Left ventricle myocardium inferior (tissue), 1 donor: ENCODE data around the gene RAPGEF4. TPM values are rescaled to one million over a fixed set of nuclear protein-coding genes. Genes with fewer than 3 reads are reported as not detected.

ENCODE experiments used
- DNase-seq: peaks from one replicate; pipeline ENCODE4 v3.0.0-alpha.2; 2020
- H3K27ac ChIP-seq: fragments of 200-600 bp; replicated peaks from 2 replicates; pipeline ENCODE4 v1.8.0; 2021
- H3K27me3 ChIP-seq: fragments of 200-600 bp; 2 replicates; pipeline ENCODE4 v1.8.0; 2021; ENCODE audit warnings: low read depth
- H3K36me3 ChIP-seq: fragments of 200-600 bp; 2 replicates; pipeline ENCODE4 v1.8.0; 2021
- H3K4me1 ChIP-seq: fragments of 200-600 bp; 2 replicates; pipeline ENCODE4 v1.8.0; 2021
- H3K4me3 ChIP-seq: fragments of 200-600 bp; 2 replicates; pipeline ENCODE4 v1.8.0; 2021; ENCODE audit warnings: mild to moderate bottlenecking, moderate library complexity
- H3K9me3 ChIP-seq: fragments of 200-600 bp; replicated peaks from 2 replicates; pipeline ENCODE4 v1.8.0; 2021
- intact Hi-C: fragments of 100-400 bp; cut with micrococcal nuclease; formaldehyde crosslinking; loops from one replicate; pipeline ENCODE4 v1.11.0; 2022
- total RNA-seq: library from RNA; stranded (reverse); fragmentation: NEBNext Ultra II Directional; extraction: Animal tissue kit (Norgen Biotek cat#: 25700); gene quantifications from one replicate; pipeline ENCODE4 v1.2.1, GENCODE V29; 2021
- TF ChIP-seq, protein P1 (sequence below): fragments of 200-600 bp; IDR thresholded peaks from 2 replicates; pipeline ENCODE4 v1.8.0; 2021; ENCODE audit warnings: antibody characterized with exemption, mild to moderate bottlenecking, borderline replicate concordance
- donor health status: DM: no; HTN: yes; CAD: no; lungs with severe emphysema.

The RAPGEF4 gene
- total RNA-seq, 1 donor from 2014 or later: 3.7 TPM

DNA sequence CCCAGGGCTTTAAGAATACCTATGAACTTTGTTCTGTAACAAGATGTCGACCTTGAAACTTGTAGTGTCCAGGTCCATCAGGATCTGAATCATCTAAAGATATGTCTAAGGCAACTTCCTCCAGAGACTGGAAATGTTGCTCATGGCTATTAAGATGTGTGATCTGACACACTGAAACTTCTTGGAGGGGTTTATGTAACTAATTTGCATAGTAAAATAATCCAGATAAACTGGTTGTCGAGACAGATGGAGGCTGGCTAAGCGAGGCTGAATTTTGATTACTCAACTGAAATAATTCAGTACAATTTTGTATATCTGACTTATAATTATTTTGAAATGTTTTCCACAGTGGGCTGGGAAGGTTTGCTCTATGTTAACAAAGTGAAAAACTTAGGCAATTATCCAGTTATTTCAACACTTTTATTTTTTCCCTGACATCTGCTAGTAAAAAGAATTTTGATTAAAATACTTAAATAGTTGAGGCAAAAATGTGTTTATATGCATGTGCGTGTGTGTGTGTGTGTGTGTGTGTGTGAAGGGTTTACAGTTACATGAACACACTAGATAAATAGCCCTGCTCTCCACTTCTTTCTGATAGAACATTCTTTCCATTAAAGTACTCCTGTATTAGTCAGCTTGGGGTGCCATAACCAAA lies 328.6 kb downstream of the RAPGEF4 start:
- H3K9me3 ChIP-seq: no peaks in the 10 kb centered on the region
- no peak for DNase-seq
- H3K27me3 ChIP-seq: no peaks in the 10 kb centered on the region
- H3K27ac ChIP-seq: no peak overlapping the region
- peaks cover 15% of the 10 kb centered on the region for H3K4me1 ChIP-seq
- H3K4me3 ChIP-seq: no peak overlapping the region
- intact Hi-C loops: no loop called here
- TF ChIP-seq, protein P1, sequence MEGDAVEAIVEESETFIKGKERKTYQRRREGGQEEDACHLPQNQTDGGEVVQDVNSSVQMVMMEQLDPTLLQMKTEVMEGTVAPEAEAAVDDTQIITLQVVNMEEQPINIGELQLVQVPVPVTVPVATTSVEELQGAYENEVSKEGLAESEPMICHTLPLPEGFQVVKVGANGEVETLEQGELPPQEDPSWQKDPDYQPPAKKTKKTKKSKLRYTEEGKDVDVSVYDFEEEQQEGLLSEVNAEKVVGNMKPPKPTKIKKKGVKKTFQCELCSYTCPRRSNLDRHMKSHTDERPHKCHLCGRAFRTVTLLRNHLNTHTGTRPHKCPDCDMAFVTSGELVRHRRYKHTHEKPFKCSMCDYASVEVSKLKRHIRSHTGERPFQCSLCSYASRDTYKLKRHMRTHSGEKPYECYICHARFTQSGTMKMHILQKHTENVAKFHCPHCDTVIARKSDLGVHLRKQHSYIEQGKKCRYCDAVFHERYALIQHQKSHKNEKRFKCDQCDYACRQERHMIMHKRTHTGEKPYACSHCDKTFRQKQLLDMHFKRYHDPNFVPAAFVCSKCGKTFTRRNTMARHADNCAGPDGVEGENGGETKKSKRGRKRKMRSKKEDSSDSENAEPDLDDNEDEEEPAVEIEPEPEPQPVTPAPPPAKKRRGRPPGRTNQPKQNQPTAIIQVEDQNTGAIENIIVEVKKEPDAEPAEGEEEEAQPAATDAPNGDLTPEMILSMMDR: no peak
- H3K36me3 ChIP-seq: no peaks in the 10 kb centered on the region

DNA sequence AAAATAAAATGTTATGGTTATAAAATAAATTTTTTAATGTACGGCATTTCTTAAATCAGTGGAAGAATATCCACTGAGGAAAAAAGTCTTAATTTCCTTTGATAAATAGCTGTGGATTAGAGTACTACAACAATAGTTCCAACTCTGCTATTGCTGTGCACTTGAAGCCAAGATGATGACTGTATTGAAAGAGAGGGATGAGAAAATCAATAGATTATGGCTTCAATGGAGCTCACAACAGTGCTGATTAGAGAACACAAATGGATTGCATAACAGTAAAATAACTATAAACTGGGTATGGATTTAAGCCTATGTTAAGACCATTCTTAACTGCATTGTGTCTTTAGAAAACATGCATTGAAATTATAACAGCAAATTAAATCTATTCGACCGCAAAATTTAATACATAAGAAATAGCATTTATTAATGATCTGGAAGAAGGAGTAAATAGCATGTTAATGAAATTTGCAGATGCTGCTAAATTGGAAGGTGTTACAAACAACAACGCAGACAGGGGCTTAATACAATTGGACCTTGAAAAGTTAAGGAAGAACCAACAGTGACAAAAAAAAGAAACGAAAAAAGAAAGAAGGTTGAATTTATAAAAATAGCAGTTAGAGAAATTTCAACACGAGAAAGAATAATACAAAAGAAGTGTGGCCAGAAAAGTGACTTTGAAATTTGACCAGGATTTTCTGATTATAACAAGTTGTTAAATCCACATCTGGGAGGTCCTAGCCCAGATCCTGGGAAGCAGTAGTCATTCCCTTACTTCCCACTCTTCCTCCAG lies 331.4 kb downstream of the RAPGEF4 start:
- Histone ChIP-seq H3K36me3 (no peaks in the 10 kb centered on the region), H3K27ac (no peak overlapping the region), H3K27me3 (no peaks in the 10 kb centered on the region), H3K4me3 (no peak overlapping the region), H3K9me3 (no peaks in the 10 kb centered on the region), H3K4me1 (no peaks in the 10 kb centered on the region)
- TF ChIP-seq, protein P1: no peak
- no peak for DNase-seq
- intact Hi-C loops: no loop called here

DNA sequence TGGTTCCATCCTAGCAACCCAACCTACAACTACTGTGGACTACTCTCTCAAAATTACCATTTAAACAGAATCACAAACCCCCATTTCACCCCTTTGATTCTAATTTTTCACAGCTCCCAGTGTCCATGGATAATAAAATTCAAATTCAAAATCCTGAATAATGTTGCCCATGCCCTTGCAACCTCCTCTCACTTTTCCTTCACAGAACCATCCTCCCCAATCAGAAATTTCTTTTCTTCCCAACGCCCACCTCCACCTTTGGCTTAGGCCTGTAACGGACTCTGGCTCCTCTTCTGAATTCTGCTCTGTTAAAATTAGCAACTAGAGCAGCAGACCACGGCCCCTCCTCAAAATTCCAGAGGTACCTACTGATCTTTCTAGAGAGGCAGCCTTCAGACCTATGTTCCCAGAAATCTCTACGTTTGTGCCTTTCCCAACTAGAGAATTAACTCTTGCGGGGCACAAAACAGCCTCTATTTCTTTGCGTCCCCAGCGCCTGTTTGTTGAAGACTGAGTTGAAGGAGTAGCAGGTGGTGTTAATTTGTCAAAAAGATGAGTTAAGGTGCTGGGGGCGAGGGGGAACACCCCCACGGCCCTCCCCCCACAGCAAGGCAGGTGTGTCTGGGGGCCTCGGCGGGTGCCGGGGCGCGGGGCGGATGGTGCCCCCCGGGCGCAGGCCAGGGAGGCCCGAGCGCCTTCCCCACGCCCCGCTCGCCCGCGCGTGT lies 339.6 kb downstream of the RAPGEF4 start:
- intact Hi-C loops: loop anchor here (10.0 kb wide), 1 partner anchor 130 kb away; no protein-coding TSS in a partner anchor
- TF ChIP-seq, protein P1: no peak
- no peak for DNase-seq
- Histone ChIP-seq H3K27ac (peak overlapping the region; percentile 98), H3K9me3 (no peaks in the 10 kb centered on the region), H3K4me3 (peak overlapping the region; percentile 88), H3K27me3 (no peaks in the 10 kb centered on the region), H3K4me1 (peaks cover 68% of the 10 kb centered on the region), H3K36me3 (no peaks in the 10 kb centered on the region)

DNA sequence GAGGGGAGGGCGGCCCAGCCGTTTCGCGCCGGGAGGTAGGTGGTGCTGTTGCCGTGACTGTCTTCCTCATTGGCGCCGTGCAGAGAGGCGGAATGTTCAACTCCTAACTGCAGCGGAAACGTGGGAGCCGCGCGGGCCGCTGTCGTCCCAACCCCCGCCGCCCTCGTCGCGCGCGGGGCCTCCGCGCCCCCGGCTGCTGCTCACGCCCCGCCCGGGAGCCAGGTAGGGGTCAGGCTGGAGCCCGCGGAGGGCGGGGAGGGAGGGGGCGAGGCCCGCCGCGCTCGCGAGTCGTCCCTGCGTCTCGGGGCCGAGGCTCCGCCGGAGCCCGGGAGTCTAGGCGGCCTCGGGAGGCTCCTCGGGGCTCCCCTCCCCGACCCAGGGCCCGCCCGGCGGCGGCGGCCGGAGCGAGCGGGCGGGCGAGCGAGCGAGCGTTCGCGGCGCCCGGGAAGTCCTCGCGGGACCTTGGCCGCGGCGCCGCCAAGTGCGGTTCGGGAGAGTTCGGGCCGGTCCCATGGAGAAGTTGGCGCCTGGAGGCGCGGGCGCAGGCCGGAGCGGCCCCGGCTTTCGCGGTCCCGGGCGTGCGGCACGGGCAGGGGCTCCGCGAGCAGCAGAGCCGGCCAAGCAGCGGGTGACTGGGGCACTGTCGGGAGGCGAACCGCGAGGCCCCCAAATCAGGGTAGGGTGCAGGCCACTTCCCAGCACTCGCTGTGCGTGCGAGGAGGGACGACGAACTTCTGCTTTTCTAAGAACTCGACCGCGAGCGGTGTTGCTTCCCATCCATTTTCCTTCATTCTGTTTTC lies 340.3 kb downstream of the RAPGEF4 start, which contains the start of gene MAP3K20:
TSS of gene MAP3K20 (plus strand) at position 66 of the 800 bp plus-strand sequence. CDS start 15,186 bp downstream, outside the sequence.
- peak; percentile 83 for DNase-seq
- no peaks in the 10 kb centered on the region for H3K27me3 ChIP-seq
- intact Hi-C loops: loop anchor here (10.0 kb wide), 1 partner anchor 129 kb away; no protein-coding TSS in a partner anchor
- H3K4me1 ChIP-seq: peaks cover 69% of the 10 kb centered on the region
- TF ChIP-seq, protein P1: peak; percentile 67
- peak within 1 kb of the TSS; percentile 98 for H3K27ac ChIP-seq
- peak within 1 kb of the TSS; percentile 88 for H3K4me3 ChIP-seq
- no peaks in the 10 kb centered on the region for H3K9me3 ChIP-seq
- H3K36me3 ChIP-seq: no peaks in the 10 kb centered on the region
